Endothelial cell of umbilical vein (primary cell): ENCODE results near the gene B9D2. TPM values are rescaled to one million over a fixed set of nuclear protein-coding genes. Genes with fewer than 3 reads are reported as not detected.

ENCODE experiments used
- BruUV-seq: library from RNA; stranded (reverse); fragments of 400-500 nt; replicated peaks from 2 replicates; lab custom pipeline; 2021; lab: Mats Ljungman, UMichigan
- CTCF ChIA-PET: fragments of 300-600, 350-600 bp; sonication (Branson Sonifier 250); formaldehyde crosslinking; loops from one replicate; lab custom pipeline; 2021; ENCODE audit warnings: antibody characterized with exemption, inconsistent platforms; lab: Charles Lee
- POLR2A ChIA-PET: fragments of 300-600, 350-600 bp; sonication (Branson Sonifier 250); formaldehyde crosslinking; loops from one replicate; lab custom pipeline; 2021; ENCODE audit warnings: antibody characterized with exemption, inconsistent platforms; lab: Charles Lee
- DNase-seq: peaks from one replicate; pipeline ENCODE4 v3.0.0-alpha.2; 2011; ENCODE audit warnings: low read depth, low spot score
- FAIRE-seq: peaks from 2 replicates; lab custom pipeline; 2011; peaks lifted over from hg19 to GRCh38; lab: Jason Lieb, UNC
- H2AFZ ChIP-seq: 2 replicates; pipeline ENCODE4 v1.6.0; 2012; ENCODE audit warnings: low read depth, low read length, control low read depth, inconsistent platforms
- H3K27ac ChIP-seq: 2 replicates; pipeline ENCODE4 v1.5.1; 2011; ENCODE audit warnings: low read depth, mild to moderate bottlenecking, control low read depth, low read length, moderate library complexity; ENCODE audit not compliant: insufficient read depth
- H3K27me3 ChIP-seq, 2 experiments: 2 replicates each; pipeline versions ENCODE4 v1.6.0 to v1.6.1; 2011; ENCODE audit warnings: low read length in 2 of 2, mixed read lengths in 1 of 2; ENCODE audit not compliant: control insufficient read depth in 2 of 2, insufficient read depth in 2 of 2
- H3K36me3 ChIP-seq, 2 experiments: 2 replicates in 1 of 2; 3 replicates in 1 of 2; pipeline ENCODE4 v1.5.1; 2011; ENCODE audit warnings: low read length in 2 of 2, mild to moderate bottlenecking in 1 of 2, moderate library complexity in 1 of 2; ENCODE audit not compliant: control insufficient read depth in 2 of 2, insufficient read depth in 2 of 2; ENCODE audit errors: extremely low read depth in 1 of 2
- H3K4me1 ChIP-seq: 3 replicates; pipeline ENCODE4 v1.5.1; 2011; ENCODE audit warnings: mild to moderate bottlenecking, low read length; ENCODE audit not compliant: control insufficient read depth, insufficient read depth; ENCODE audit errors: extremely low read depth
- H3K4me2 ChIP-seq: 2 replicates; pipeline ENCODE4 v1.6.1; 2011; ENCODE audit warnings: low read length, control low read depth, mixed read lengths; ENCODE audit not compliant: insufficient read depth
- H3K4me3 ChIP-seq, 3 experiments: fragments of 200-600 bp in 1 of 3; sonication (generic), shearing (Covaris generic) in 1 of 3; replicated peaks in 1 of 3; 2 replicates each; pipeline ENCODE4 v1.5.1; 2011 to 2016; ENCODE audit warnings: control low read depth in 3 of 3, low read length in 3 of 3, mild to moderate bottlenecking in 2 of 3, inconsistent platforms in 1 of 3, low read depth in 1 of 3, moderate library complexity in 1 of 3; ENCODE audit not compliant: insufficient read depth in 1 of 3
- H3K79me2 ChIP-seq: 2 replicates; pipeline ENCODE4 v1.6.0; 2012; ENCODE audit warnings: low read length, inconsistent platforms; ENCODE audit not compliant: control insufficient read depth, insufficient read depth
- H3K9ac ChIP-seq: replicated peaks from 2 replicates; pipeline ENCODE3; 2011; ENCODE audit warnings: low read length, control low read depth; ENCODE audit not compliant: insufficient read depth; ENCODE audit errors: extremely low read depth
- H3K9me1 ChIP-seq: replicated peaks from 3 replicates; pipeline ENCODE4 v1.6.0; 2011; ENCODE audit warnings: mild to moderate bottlenecking, low read length; ENCODE audit not compliant: control insufficient read depth, insufficient read depth; ENCODE audit errors: extremely low read depth
- H3K9me3 ChIP-seq: replicated peaks from 2 replicates; pipeline ENCODE4 v1.5.1; 2012; ENCODE audit warnings: low read length, inconsistent platforms; ENCODE audit not compliant: control insufficient read depth, insufficient read depth
- H4K20me1 ChIP-seq: replicated peaks from 2 replicates; pipeline ENCODE3; 2011; ENCODE audit warnings: mild to moderate bottlenecking, low read length; ENCODE audit not compliant: control insufficient read depth, insufficient read depth; ENCODE audit errors: extremely low read depth
- EZH2 ChIP-seq: IDR thresholded peaks from 2 replicates; pipeline ENCODE4 v1.6.1; 2012; ENCODE audit warnings: borderline replicate concordance, low read depth, mild to moderate bottlenecking, moderate library complexity, low read length, inconsistent platforms; ENCODE audit not compliant: severe bottlenecking
- FOS ChIP-seq: IDR thresholded peaks from 2 replicates; pipeline ENCODE4 v1.6.1; 2011; ENCODE audit warnings: mild to moderate bottlenecking, low read length, moderate library complexity, borderline replicate concordance; ENCODE audit not compliant: insufficient read depth
- GATA2 ChIP-seq: IDR thresholded peaks from 2 replicates; pipeline ENCODE4 v1.7.0; 2011; ENCODE audit warnings: low read depth, mild to moderate bottlenecking, moderate library complexity, mixed read lengths, low read length; ENCODE audit not compliant: insufficient read length, insufficient read depth
- JUN ChIP-seq: IDR thresholded peaks from 2 replicates; pipeline ENCODE4 v1.6.1; 2011; ENCODE audit warnings: borderline replicate concordance, low read depth; ENCODE audit not compliant: insufficient read length, insufficient read depth
- MAX ChIP-seq: IDR thresholded peaks from 2 replicates; pipeline ENCODE4 v1.6.1; 2011; ENCODE audit not compliant: insufficient read depth, insufficient read length
- MYC ChIP-seq: IDR thresholded peaks from one replicate; pipeline ENCODE4 v1.6.1; 2011; ENCODE audit warnings: mild to moderate bottlenecking, low read depth, low read length
- POLR2A ChIP-seq: IDR thresholded peaks from 2 replicates; pipeline ENCODE4 v1.6.1; 2012; ENCODE audit warnings: low read depth, mild to moderate bottlenecking, control low read depth, low read length
- POLR2AphosphoS5 ChIP-seq: IDR thresholded peaks from 2 replicates; pipeline ENCODE4 v1.6.1; 2012; ENCODE audit warnings: low read depth, mild to moderate bottlenecking, control low read depth, low read length, moderate library complexity; ENCODE audit not compliant: insufficient read depth
- dilution Hi-C: fragments of 300-500 bp; cut with MboI; formaldehyde crosslinking; loops from one replicate; pipeline ENCODE4 v1.15.0; 2019; ENCODE audit warnings: low sequenced_read_pairs; ENCODE audit not compliant: extremely low pct_ligation_motif_present
- intact Hi-C: fragments of 100-400 bp; cut with micrococcal nuclease; formaldehyde crosslinking; loops from one replicate; pipeline ENCODE4 v1.10.0; 2022
- polyA plus RNA-seq, 4 experiments: library from polyadenylated mRNA; depleted of rRNA in 3 of 4; stranded (reverse) in 3 of 4; unstranded in 1 of 4; fragments of >200 nt; gene quantifications; 2 replicates each; pipeline versions ENCODE4 v1.2.1 to v1.2.3, GENCODE V29; 2011 to 2012; ENCODE audit warnings: missing spikeins in 1 of 4
- total RNA-seq: library from RNA; stranded (reverse); gene quantifications from 2 replicates; pipeline ENCODE4 v1.2.3, GENCODE V29; 2021
- TF ChIP-seq, protein P1 (sequence below), 2 donors: IDR thresholded peaks; 1 replicate in 1 of 2; 2 replicates in 1 of 2; pipeline ENCODE4 v1.5.1; 2011; ENCODE audit warnings: low read length in 2 of 2, mild to moderate bottlenecking in 2 of 2, moderate library complexity in 2 of 2, control low read depth in 1 of 2, inconsistent platforms in 1 of 2, low read depth in 1 of 2; ENCODE audit not compliant: insufficient read depth in 1 of 2; ENCODE audit errors: extremely low read depth in 1 of 2

Gene B9D2
- total and polyA plus RNA-seq, 2 donors (not counting 3 experiments of a cell fraction or from before 2014, with no cell fraction given) = 12.2 to 23.9 TPM

GRCh38 chr19:41330946-41331678, 32.8 kb downstream of the B9D2 start:
- H3K36me3 ChIP-seq = peaks cover 19 to 42% of the 10 kb centered on the region in 2 experiments

More at GRCh38 chr19:41330946-41331678, 32.8 kb downstream of the B9D2 start:
- ChIA-PET CTCF (interaction anchor here (1.0 kb wide), 2 partner anchors 22 to 127 kb away, joined by 4 read pairs; no protein-coding TSS in a partner anchor), POLR2A (no interaction called here)
- H3K27ac ChIP-seq = no peak overlapping the region
- dilution Hi-C loops = no loop called here
- no peaks in the 10 kb centered on the region for H4K20me1 ChIP-seq
- TF ChIP-seq FOS (no peak), MYC (no peak), POLR2A (no peak), POLR2AphosphoS5 (no peak), MAX (no peak), JUN (no peak), GATA2 (no peak), EZH2 (no peak)
- TF ChIP-seq, protein P1, sequence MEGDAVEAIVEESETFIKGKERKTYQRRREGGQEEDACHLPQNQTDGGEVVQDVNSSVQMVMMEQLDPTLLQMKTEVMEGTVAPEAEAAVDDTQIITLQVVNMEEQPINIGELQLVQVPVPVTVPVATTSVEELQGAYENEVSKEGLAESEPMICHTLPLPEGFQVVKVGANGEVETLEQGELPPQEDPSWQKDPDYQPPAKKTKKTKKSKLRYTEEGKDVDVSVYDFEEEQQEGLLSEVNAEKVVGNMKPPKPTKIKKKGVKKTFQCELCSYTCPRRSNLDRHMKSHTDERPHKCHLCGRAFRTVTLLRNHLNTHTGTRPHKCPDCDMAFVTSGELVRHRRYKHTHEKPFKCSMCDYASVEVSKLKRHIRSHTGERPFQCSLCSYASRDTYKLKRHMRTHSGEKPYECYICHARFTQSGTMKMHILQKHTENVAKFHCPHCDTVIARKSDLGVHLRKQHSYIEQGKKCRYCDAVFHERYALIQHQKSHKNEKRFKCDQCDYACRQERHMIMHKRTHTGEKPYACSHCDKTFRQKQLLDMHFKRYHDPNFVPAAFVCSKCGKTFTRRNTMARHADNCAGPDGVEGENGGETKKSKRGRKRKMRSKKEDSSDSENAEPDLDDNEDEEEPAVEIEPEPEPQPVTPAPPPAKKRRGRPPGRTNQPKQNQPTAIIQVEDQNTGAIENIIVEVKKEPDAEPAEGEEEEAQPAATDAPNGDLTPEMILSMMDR (IDR thresholded peaks at IDR 0.05; ENCODE audit: extremely low read depth in 1 of 2, insufficient read depth in 1 of 2, low read depth in 1 of 2, low read length in 2 of 2) = no peak
- no peaks in the 10 kb centered on the region for H3K9me3 ChIP-seq
- no peak overlapping the region for H3K9ac ChIP-seq
- H3K4me1 ChIP-seq = peaks cover 36% of the 10 kb centered on the region
- no peak for FAIRE-seq
- BruUV-seq = no TSS peak
- H2AFZ ChIP-seq = no peak overlapping the region
- H3K9me1 ChIP-seq = no peaks in the 10 kb centered on the region
- H3K4me3 ChIP-seq = no peak overlapping the region
- no peak for DNase-seq
- intact Hi-C loops = no loop called here
- H3K79me2 ChIP-seq = peaks cover 25% of the 10 kb centered on the region
- no peak overlapping the region for H3K4me2 ChIP-seq
- H3K27me3 ChIP-seq = no peaks in the 10 kb centered on the region
